CD4-positive, alpha-beta T cell (primary cell): ENCODE measurements around the gene OTUD5. TPM values are rescaled to one million over a fixed set of nuclear protein-coding genes. Genes with fewer than 3 reads are reported as not detected.
A peak's percentile ranks its signal among the peaks of the same experiment; 100 is the strongest.

Source experiments
- ATAC-seq: fragments of 200-7000 bp; cut with Tn5 transposase; one replicate; pipeline ENCODE4 v1.10.0; 2022; ENCODE audit warnings: mild to moderate bottlenecking; ENCODE audit not compliant: poor library complexity
- CTCF ChIA-PET: fragments of 350-600 bp; sonication (Branson Sonifier 250); formaldehyde crosslinking; loops from one replicate; lab custom pipeline; 2021; ENCODE audit warnings: antibody characterized with exemption, inconsistent platforms; lab: Charles Lee
- POLR2A ChIA-PET: fragments of 350-600 bp; sonication (Branson Sonifier 250); formaldehyde crosslinking; loops from one replicate; lab custom pipeline; 2021; ENCODE audit warnings: antibody characterized with exemption, inconsistent platforms; lab: Charles Lee
- DNase-seq, 14 experiments: peaks; one replicate each; pipeline ENCODE4 v3.0.0-alpha.2; 2013 to 2020; ENCODE audit warnings: mixed read lengths in 2 of 14
- H3K27ac ChIP-seq, 2 donors: one replicate each; pipeline versions ENCODE4 v1.5.1 to v1.7.0; 2013; ENCODE audit warnings: low read length in 2 of 2, low read depth in 1 of 2, mild to moderate bottlenecking in 1 of 2
- H3K27me3 ChIP-seq, 2 experiments: 1 replicate in 1 of 2; 2 replicates in 1 of 2; pipeline versions ENCODE4 v1.6.1 to v1.7.0; 2013; ENCODE audit warnings: low read length in 2 of 2, control low read depth in 1 of 2, mild to moderate bottlenecking in 1 of 2, moderate library complexity in 1 of 2; ENCODE audit not compliant: insufficient read depth in 2 of 2, control insufficient read depth in 1 of 2
- H3K36me3 ChIP-seq: one replicate; pipeline ENCODE4 v1.6.1; 2013; ENCODE audit warnings: low read length, control low read depth; ENCODE audit not compliant: insufficient read depth
- H3K4me1 ChIP-seq: one replicate; pipeline ENCODE4 v1.6.1; 2013; ENCODE audit warnings: low read length, control low read depth; ENCODE audit not compliant: insufficient read depth
- H3K4me3 ChIP-seq: one replicate; pipeline ENCODE4 v1.5.1; 2013; ENCODE audit warnings: mild to moderate bottlenecking, low read length, moderate library complexity
- H3K9me3 ChIP-seq, 2 experiments: 1 replicate in 1 of 2; 2 replicates in 1 of 2; pipeline versions ENCODE4 v1.6.1 to v1.7.0; 2013; ENCODE audit warnings: low read length in 2 of 2, mild to moderate bottlenecking in 2 of 2, control low read depth in 1 of 2, moderate library complexity in 1 of 2; ENCODE audit not compliant: control insufficient read depth in 1 of 2, insufficient read depth in 1 of 2
- H3K27ac Mint-ChIP-seq: one replicate; pipeline ENCODE4 v1.8.0; 2020; ENCODE audit warnings: mixed read lengths
- H3K27me3 Mint-ChIP-seq: one replicate; pipeline ENCODE4 v1.8.0; 2021; ENCODE audit warnings: mixed read lengths
- H3K36me3 Mint-ChIP-seq: one replicate; pipeline ENCODE4 v1.8.0; 2021; ENCODE audit warnings: low read depth, mixed read lengths
- H3K4me1 Mint-ChIP-seq: one replicate; pipeline ENCODE4 v1.8.0; 2021; ENCODE audit warnings: low read depth, mixed read lengths
- H3K4me3 Mint-ChIP-seq: one replicate; pipeline ENCODE4 v1.8.0; 2020; ENCODE audit warnings: mild to moderate bottlenecking, mixed read lengths
- H3K9me3 Mint-ChIP-seq: one replicate; pipeline ENCODE4 v1.8.0; 2020; ENCODE audit warnings: mixed read lengths
- intact Hi-C, 2 experiments: fragments of 100-400 bp; cut with DNase I in 1 of 2; cut with micrococcal nuclease in 1 of 2; formaldehyde crosslinking; loops; one replicate each; pipeline versions ENCODE4 v1.15.1 to v1.9.0; 2023 to 2025; cut with DNase I, micrococcal nuclease
- total RNA-seq, 174 experiments: library from RNA in 2 of 174; stranded (reverse) in 2 of 174; gene quantifications; one replicate each; pipeline ENCODE4 v1.2.3 and lab custom pipeline; 2021 to 2026
- TF ChIP-seq, protein P1 (sequence below): fragments of 200-600 bp; IDR thresholded peaks from one replicate; pipeline ENCODE4 v1.8.0; 2022; ENCODE audit warnings: antibody characterized with exemption, mild to moderate bottlenecking

The OTUD5 gene
- total RNA-seq, 2 experiments from 2014 or later = 81.3 to 92.1 TPM

- Mint-ChIP-seq H3K27me3 (no peaks in the 10 kb centered on the region), H3K9me3 (no peaks in the 10 kb centered on the region), H3K4me1 (peaks cover 27% of the 10 kb centered on the region), H3K36me3 (peaks cover 36% of the 10 kb centered on the region), H3K27ac (peak within 1 kb of the TSS; percentile 90), H3K4me3 (peak within 1 kb of the TSS; percentile 91)
- intact Hi-C loops = loop anchor here (2.0 to 5.0 kb wide), 6 partner anchors 13 to 249 kb away; partner anchors contain the start of genes HDAC6 (in 1 of the 2), SLC35A2 (in 1 of the 2) and TFE3 (in 1 of the 2)
- CTCF ChIA-PET = interaction anchor here (0.7 to 2.5 kb wide), 3 partner anchors 19 to 161 kb away, joined by 3 to 7 read pairs (median 3); no protein-coding TSS in a partner anchor
- Histone ChIP-seq H3K27me3 (no peaks in the 10 kb centered on the region), H3K9me3 (no peaks in the 10 kb centered on the region), H3K4me1 (peaks cover 33% of the 10 kb centered on the region), H3K36me3 (peaks cover 43% of the 10 kb centered on the region), H3K4me3 (peak within 1 kb of the TSS; percentile 91), H3K27ac (peak within 1 kb of the TSS; percentile 93 to 98)
- DNase-seq (peak; percentile 73 to 96 (median 84)), ATAC-seq (peak; percentile 84)
- POLR2A ChIA-PET = interaction anchor here (0.6 to 2.7 kb wide), 22 partner anchors 9 to 323 kb away, joined by 3 to 49 read pairs (median 8); partner anchors contain the start of genes GRIPAP1, HDAC6, OTUD5 and PCSK1N
- TF ChIP-seq, protein P1, sequence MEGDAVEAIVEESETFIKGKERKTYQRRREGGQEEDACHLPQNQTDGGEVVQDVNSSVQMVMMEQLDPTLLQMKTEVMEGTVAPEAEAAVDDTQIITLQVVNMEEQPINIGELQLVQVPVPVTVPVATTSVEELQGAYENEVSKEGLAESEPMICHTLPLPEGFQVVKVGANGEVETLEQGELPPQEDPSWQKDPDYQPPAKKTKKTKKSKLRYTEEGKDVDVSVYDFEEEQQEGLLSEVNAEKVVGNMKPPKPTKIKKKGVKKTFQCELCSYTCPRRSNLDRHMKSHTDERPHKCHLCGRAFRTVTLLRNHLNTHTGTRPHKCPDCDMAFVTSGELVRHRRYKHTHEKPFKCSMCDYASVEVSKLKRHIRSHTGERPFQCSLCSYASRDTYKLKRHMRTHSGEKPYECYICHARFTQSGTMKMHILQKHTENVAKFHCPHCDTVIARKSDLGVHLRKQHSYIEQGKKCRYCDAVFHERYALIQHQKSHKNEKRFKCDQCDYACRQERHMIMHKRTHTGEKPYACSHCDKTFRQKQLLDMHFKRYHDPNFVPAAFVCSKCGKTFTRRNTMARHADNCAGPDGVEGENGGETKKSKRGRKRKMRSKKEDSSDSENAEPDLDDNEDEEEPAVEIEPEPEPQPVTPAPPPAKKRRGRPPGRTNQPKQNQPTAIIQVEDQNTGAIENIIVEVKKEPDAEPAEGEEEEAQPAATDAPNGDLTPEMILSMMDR = no peak
These were observed 59.6 kb downstream of the OTUD5 start, which contains the start of the genes PQBP1 and TIMM17B for GRCh38 chrX:48897625-48898306. PQBP1 (plus strand) TSS chrX:48897930; CDS start chrX:48898510, 580 bp downstream. TIMM17B (minus strand) TSS chrX:48897768; CDS start chrX:48897749, 19 bp downstream.

- H3K27me3 Mint-ChIP-seq = no peaks in the 10 kb centered on the region
- TF ChIP-seq, protein P1 = no peak
- intact Hi-C loops = loop anchor here (2.0 to 5.0 kb wide), 5 partner anchors 14 to 248 kb away; partner anchors contain the start of genes HDAC6 (in 1 of the 2), SLC35A2 (in 1 of the 2) and TFE3 (in 1 of the 2)
These were observed 60.2 kb downstream of the OTUD5 start for GRCh38 chrX:48897157-48897624.

DNA sequence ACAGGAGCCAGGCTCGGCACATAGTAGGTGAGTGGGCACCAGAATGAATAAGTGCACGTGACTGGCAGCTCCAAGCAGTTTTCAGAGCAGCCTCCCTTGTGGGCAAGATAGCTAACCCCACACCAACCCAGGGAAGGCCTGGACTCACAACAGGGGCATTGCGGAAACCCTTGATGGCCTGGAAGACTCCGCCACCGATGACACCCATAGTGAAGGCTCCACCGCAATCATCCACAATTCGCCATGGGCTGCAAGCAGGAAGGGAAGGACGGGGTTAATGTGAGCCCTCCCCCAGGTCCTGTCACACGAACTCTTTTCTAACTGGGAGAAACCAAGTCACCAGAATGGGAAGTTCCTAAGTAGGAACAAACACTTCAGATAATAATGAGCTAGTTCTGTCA lies 60.8 kb downstream of the OTUD5 start:
- intact Hi-C loops = loop anchor here (2.0 to 5.0 kb wide), 5 partner anchors 14 to 248 kb away; partner anchors contain the start of genes HDAC6 (in 1 of the 2), SLC35A2 (in 1 of the 2) and TFE3 (in 1 of the 2)
- H3K4me3 Mint-ChIP-seq = peak overlapping the region; percentile 91
- Histone ChIP-seq H3K27ac (peak overlapping the region; percentile 93 to 98), H3K4me1 (peaks cover 41% of the 10 kb centered on the region), H3K9me3 (no peaks in the 10 kb centered on the region), H3K36me3 (peaks cover 32% of the 10 kb centered on the region), H3K4me3 (peak overlapping the region; percentile 91), H3K27me3 (no peaks in the 10 kb centered on the region)
- H3K4me1 Mint-ChIP-seq = peaks cover 32% of the 10 kb centered on the region
- ChIA-PET CTCF (interaction anchor here (1.4 to 2.5 kb wide), 2 partner anchors 41 to 159 kb away, joined by 3 to 7 read pairs; no protein-coding TSS in a partner anchor), POLR2A (interaction anchor here (0.9 to 2.7 kb wide), 8 partner anchors 15 to 322 kb away, joined by 4 to 47 read pairs (median 10); partner anchors contain the start of genes HDAC6, OTUD5, RBM3 and SLC35A2)
- TF ChIP-seq, protein P1 = no peak
- no peak for DNase-seq
- no peaks in the 10 kb centered on the region for H3K27me3 Mint-ChIP-seq
- peak overlapping the region; percentile 90 for H3K27ac Mint-ChIP-seq
- no peaks in the 10 kb centered on the region for H3K9me3 Mint-ChIP-seq
- H3K36me3 Mint-ChIP-seq = peaks cover 30% of the 10 kb centered on the region
- ATAC-seq = no peak

More at GRCh38 chrX:48897157-48897624, 60.2 kb downstream of the OTUD5 start:
- ChIA-PET POLR2A (interaction anchor here (0.6 to 2.7 kb wide), 20 partner anchors 9 to 323 kb away, joined by 3 to 49 read pairs (median 9); partner anchors contain the start of genes GRIPAP1, HDAC6, OTUD5 and RBM3), CTCF (interaction anchor here (1.4 to 2.5 kb wide), 2 partner anchors 40 to 160 kb away, joined by 3 to 7 read pairs; no protein-coding TSS in a partner anchor)
- Mint-ChIP-seq H3K4me1 (peaks cover 27% of the 10 kb centered on the region), H3K27ac (peak overlapping the region; percentile 90), H3K9me3 (no peaks in the 10 kb centered on the region), H3K36me3 (peaks cover 31% of the 10 kb centered on the region), H3K4me3 (peak overlapping the region; percentile 91)
- H3K27me3 ChIP-seq = no peaks in the 10 kb centered on the region
- ATAC-seq (peak; percentile 13), DNase-seq (peak in 12 of 14 experiments; percentile 37 to 86 (median 55))
- H3K4me3 ChIP-seq = peak overlapping the region; percentile 91
- no peaks in the 10 kb centered on the region for H3K9me3 ChIP-seq
- H3K36me3 ChIP-seq = peaks cover 38% of the 10 kb centered on the region
- H3K27ac ChIP-seq = peak overlapping the region; percentile 93 to 98
- peaks cover 35% of the 10 kb centered on the region for H3K4me1 ChIP-seq
